Activated CD4-positive, alpha-beta T cell treated with anti-CD3 and anti-CD28 coated beads for 36 hours (primary cell): ENCODE results near the gene EVI5L. TPM values are rescaled to one million over a fixed set of nuclear protein-coding genes. Genes with fewer than 3 reads are reported as not detected.
"Not testable (repeated sequence)": the region's sequence is repeated elsewhere in the genome, so short reads cannot be mapped to it uniquely, and the experiment has no call there.

ENCODE experiments used
- ATAC-seq: fragments of 200-7000 bp; cut with Tn5 transposase; one replicate; pipeline ENCODE4 v1.10.0; 2021; ENCODE audit warnings: mild to moderate bottlenecking, moderate library complexity
- CTCF ChIA-PET: fragments of 350-600 bp; sonication (Branson Sonifier 250); formaldehyde crosslinking; loops from one replicate; lab custom pipeline; 2021; ENCODE audit warnings: antibody characterized with exemption; lab: Charles Lee
- POLR2A ChIA-PET: fragments of 350-600 bp; sonication (Branson Sonifier 250); formaldehyde crosslinking; loops from one replicate; lab custom pipeline; 2021; ENCODE audit warnings: antibody characterized with exemption, inconsistent platforms; lab: Charles Lee
- DNase-seq: peaks from one replicate; pipeline ENCODE4 v3.0.0-alpha.2; 2020
- H3K27ac Mint-ChIP-seq: one replicate; pipeline ENCODE4 v1.8.0; 2021; ENCODE audit warnings: mixed read lengths
- H3K27me3 Mint-ChIP-seq: one replicate; pipeline ENCODE4 v1.8.0; 2021; ENCODE audit warnings: mixed read lengths
- H3K36me3 Mint-ChIP-seq: one replicate; pipeline ENCODE4 v1.8.0; 2021; ENCODE audit warnings: low read depth, mixed read lengths
- H3K4me1 Mint-ChIP-seq: one replicate; pipeline ENCODE4 v1.8.0; 2021; ENCODE audit warnings: mixed read lengths
- H3K4me3 Mint-ChIP-seq: one replicate; pipeline ENCODE4 v1.8.0; 2021; ENCODE audit warnings: mild to moderate bottlenecking, moderate library complexity, mixed read lengths
- H3K9me3 Mint-ChIP-seq: one replicate; pipeline ENCODE4 v1.8.0; 2021; ENCODE audit warnings: low read depth, mixed read lengths
- intact Hi-C, 2 experiments: fragments of 100-400 bp; cut with DNase I in 1 of 2; cut with micrococcal nuclease in 1 of 2; formaldehyde crosslinking; loops; one replicate each; pipeline versions ENCODE4 v1.14.2 to v1.15.1; 2022 to 2024; cut with DNase I, micrococcal nuclease
- total RNA-seq, 2 experiments: library from RNA; stranded (reverse); gene quantifications; one replicate each; pipeline ENCODE4 v1.2.3, GENCODE V29; 2021

Gene EVI5L
- total RNA-seq, 2 experiments from 2014 or later = 4.8 to 5.9 TPM

- H3K36me3 Mint-ChIP-seq, ATAC-seq, H3K9me3 Mint-ChIP-seq, H3K4me1 Mint-ChIP-seq, H3K4me3 Mint-ChIP-seq, CTCF ChIA-PET, intact Hi-C loops, POLR2A ChIA-PET, DNase-seq, H3K27ac Mint-ChIP-seq: not testable (repeated sequence)
- peaks cover 23% of the 10 kb centered on the region for H3K27me3 Mint-ChIP-seq
Measured at GRCh38 chr19:7792701-7793100, 37.3 kb upstream of the EVI5L start.

GRCh38 chr19:7793493-7793892, 36.5 kb upstream of the EVI5L start:
- Mint-ChIP-seq H3K27ac (no peak overlapping the region), H3K4me1 (peaks cover 9% of the 10 kb centered on the region), H3K9me3 (no peaks in the 10 kb centered on the region), H3K4me3 (no peak overlapping the region), H3K27me3 (peaks cover 18% of the 10 kb centered on the region), H3K36me3 (no peaks in the 10 kb centered on the region)
- no peak for DNase-seq
- CTCF ChIA-PET = no interaction called here
- ATAC-seq = no peak
- intact Hi-C loops = no loop called here
- POLR2A ChIA-PET = no interaction called here

GRCh38 chr19:7795555-7796161, 34.4 kb upstream of the EVI5L start:
- peaks cover 8% of the 10 kb centered on the region for H3K4me1 Mint-ChIP-seq
- ATAC-seq = no peak
- no peaks in the 10 kb centered on the region for H3K9me3 Mint-ChIP-seq
- H3K27ac Mint-ChIP-seq = no peak overlapping the region
- peaks cover 13% of the 10 kb centered on the region for H3K27me3 Mint-ChIP-seq
- H3K36me3 Mint-ChIP-seq = no peaks in the 10 kb centered on the region
- intact Hi-C loops = loop anchor here in 1 of 2 experiments (5.0 kb wide), 1 partner anchor 443 kb away; no protein-coding TSS in a partner anchor
- ChIA-PET CTCF (interaction anchor here (0.6 to 0.9 kb wide), 3 partner anchors 49 to 227 kb away, joined by 3 read pairs; no protein-coding TSS in a partner anchor), POLR2A (no interaction called here)
- H3K4me3 Mint-ChIP-seq = no peak overlapping the region
- DNase-seq = no peak

- Mint-ChIP-seq H3K4me3 (peak overlapping the region; percentile 21), H3K4me1 (peaks cover 8% of the 10 kb centered on the region), H3K27me3 (peaks cover 32% of the 10 kb centered on the region), H3K9me3 (peaks cover 4% of the 10 kb centered on the region), H3K36me3 (no peaks in the 10 kb centered on the region), H3K27ac (no peak overlapping the region)
- POLR2A ChIA-PET = interaction anchor here (0.6 kb wide), 1 partner anchor 701 kb away, joined by 3 read pairs; no protein-coding TSS in a partner anchor
- ATAC-seq (peak; percentile 63), DNase-seq (peak; percentile 73)
- CTCF ChIA-PET = interaction anchor here (0.6 to 3.8 kb wide), 28 partner anchors 12 to 341 kb away, joined by 3 to 24 read pairs (median 4); partner anchors contain the start of genes PET100, TRAPPC5 and XAB2
- intact Hi-C loops = loop anchor here (1.0 to 5.0 kb wide), 7 partner anchors 49 to 447 kb away; no protein-coding TSS in a partner anchor
Measured at GRCh38 chr19:7799640-7800355, 30.2 kb upstream of the EVI5L start.

GRCh38 chr19:7801020-7801570, 28.9 kb upstream of the EVI5L start:
- Mint-ChIP-seq H3K4me3 (no peak overlapping the region), H3K4me1 (peaks cover 8% of the 10 kb centered on the region), H3K27ac (no peak overlapping the region), H3K36me3 (no peaks in the 10 kb centered on the region), H3K27me3 (peaks cover 38% of the 10 kb centered on the region), H3K9me3 (peaks cover 4% of the 10 kb centered on the region)
- intact Hi-C loops = loop anchor here in 1 of 2 experiments (2.0 kb wide), 1 partner anchor 148 kb away; no protein-coding TSS in a partner anchor
- CTCF ChIA-PET = interaction anchor here (1.1 to 3.8 kb wide), 9 partner anchors 19 to 233 kb away, joined by 3 to 24 read pairs (median 6); partner anchors contain the start of gene TRAPPC5
- DNase-seq = no peak
- POLR2A ChIA-PET = no interaction called here
- no peak for ATAC-seq

GRCh38 chr19:7806234-7806633, 23.8 kb upstream of the EVI5L start:
- Mint-ChIP-seq H3K36me3 (peaks cover 2% of the 10 kb centered on the region), H3K4me3 (no peak overlapping the region), H3K4me1 (peaks cover 11% of the 10 kb centered on the region), H3K9me3 (peaks cover 6% of the 10 kb centered on the region), H3K27me3 (peaks cover 34% of the 10 kb centered on the region), H3K27ac (no peak overlapping the region)
- ChIA-PET CTCF (interaction anchor here (0.7 kb wide), 1 partner anchor 31 kb away, joined by 3 read pairs; no protein-coding TSS in a partner anchor), POLR2A (no interaction called here)
- intact Hi-C loops = loop anchor here in 1 of 2 experiments (2.0 kb wide), 1 partner anchor 125 kb away; the partner anchor contains the start of gene TRAPPC5
- DNase-seq = no peak
- ATAC-seq = no peak

GRCh38 chr19:7806876-7807275, 23.1 kb upstream of the EVI5L start:
- peaks cover 3% of the 10 kb centered on the region for H3K36me3 Mint-ChIP-seq
- intact Hi-C loops = loop anchor here (1.0 to 2.0 kb wide), 5 partner anchors 22 to 126 kb away; partner anchors contain the start of gene TRAPPC5 (in 1 of the 2)
- no peak overlapping the region for H3K27ac Mint-ChIP-seq
- DNase-seq = no peak
- peaks cover 12% of the 10 kb centered on the region for H3K9me3 Mint-ChIP-seq
- H3K4me1 Mint-ChIP-seq = peaks cover 11% of the 10 kb centered on the region
- no peak overlapping the region for H3K4me3 Mint-ChIP-seq
- ChIA-PET POLR2A (no interaction called here), CTCF (interaction anchor here (0.6 to 0.7 kb wide), 2 partner anchors 10 to 31 kb away, joined by 3 read pairs; no protein-coding TSS in a partner anchor)
- no peak for ATAC-seq
- peaks cover 35% of the 10 kb centered on the region for H3K27me3 Mint-ChIP-seq

GRCh38 chr19:7808108-7808507, 21.9 kb upstream of the EVI5L start:
- no peak overlapping the region for H3K4me3 Mint-ChIP-seq
- H3K27ac Mint-ChIP-seq = no peak overlapping the region
- peaks cover 15% of the 10 kb centered on the region for H3K9me3 Mint-ChIP-seq
- DNase-seq (no peak), ATAC-seq (no peak)
- ChIA-PET CTCF (interaction anchor here (0.6 kb wide), 1 partner anchor 939 kb away, joined by 4 read pairs; no protein-coding TSS in a partner anchor), POLR2A (no interaction called here)
- H3K36me3 Mint-ChIP-seq = peaks cover 5% of the 10 kb centered on the region
- H3K27me3 Mint-ChIP-seq = peaks cover 32% of the 10 kb centered on the region
- peaks cover 11% of the 10 kb centered on the region for H3K4me1 Mint-ChIP-seq
- intact Hi-C loops = no loop called here

GRCh38 chr19:7811989-7812388, 18.0 kb upstream of the EVI5L start:
- intact Hi-C loops = no loop called here
- Mint-ChIP-seq H3K36me3 (peaks cover 5% of the 10 kb centered on the region), H3K4me1 (peaks cover 22% of the 10 kb centered on the region), H3K27me3 (peaks cover 21% of the 10 kb centered on the region), H3K27ac (no peak overlapping the region), H3K4me3 (no peak overlapping the region), H3K9me3 (peaks cover 17% of the 10 kb centered on the region)
- ATAC-seq (no peak), DNase-seq (no peak)
- POLR2A ChIA-PET = no interaction called here
- CTCF ChIA-PET = interaction anchor here (0.8 kb wide), 1 partner anchor 12 kb away, joined by 3 read pairs; no protein-coding TSS in a partner anchor

- intact Hi-C loops = no loop called here
- ChIA-PET POLR2A (no interaction called here), CTCF (no interaction called here)
- Mint-ChIP-seq H3K4me3 (no peak overlapping the region), H3K9me3 (peaks cover 19% of the 10 kb centered on the region), H3K27me3 (peaks cover 29% of the 10 kb centered on the region), H3K4me1 (peaks cover 11% of the 10 kb centered on the region), H3K27ac (peak overlapping the region; percentile 13), H3K36me3 (peaks cover 5% of the 10 kb centered on the region)
- DNase-seq = peak; percentile 36
- no peak for ATAC-seq
Measured at GRCh38 chr19:7815325-7815724, 14.7 kb upstream of the EVI5L start.

GRCh38 chr19:7816040-7816439, 14.0 kb upstream of the EVI5L start:
- H3K27me3 Mint-ChIP-seq = peaks cover 31% of the 10 kb centered on the region
- H3K27ac Mint-ChIP-seq, DNase-seq, ATAC-seq, CTCF ChIA-PET, H3K36me3 Mint-ChIP-seq, POLR2A ChIA-PET, intact Hi-C loops, H3K4me3 Mint-ChIP-seq: not testable (repeated sequence)
- peaks cover 11% of the 10 kb centered on the region for H3K4me1 Mint-ChIP-seq
- peaks cover 16% of the 10 kb centered on the region for H3K9me3 Mint-ChIP-seq
